Activated naive CD8-positive, alpha-beta T cell treated with anti-CD3 and anti-CD28 coated beads for 36 hours (primary cell): ENCODE measurements around the gene USP7. TPM values are rescaled to one million over a fixed set of nuclear protein-coding genes. Genes with fewer than 3 reads are reported as not detected.

Experiments
- DNase-seq: peaks from one replicate; pipeline ENCODE4 v3.0.0; 2021
- H3K27ac Mint-ChIP-seq: one replicate; pipeline ENCODE4 v1.8.0; 2022; ENCODE audit warnings: mild to moderate bottlenecking, moderate library complexity, mixed read lengths
- H3K27me3 Mint-ChIP-seq: one replicate; pipeline ENCODE4 v1.8.0; 2022; ENCODE audit warnings: mild to moderate bottlenecking, mixed read lengths
- H3K36me3 Mint-ChIP-seq: one replicate; pipeline ENCODE4 v1.8.0; 2021; ENCODE audit warnings: mild to moderate bottlenecking, mixed read lengths
- H3K4me1 Mint-ChIP-seq: one replicate; pipeline ENCODE4 v1.8.0; 2021; ENCODE audit warnings: mixed read lengths
- H3K4me3 Mint-ChIP-seq: one replicate; pipeline ENCODE4 v1.8.0; 2022; ENCODE audit warnings: mild to moderate bottlenecking, moderate library complexity, mixed read lengths
- H3K9me3 Mint-ChIP-seq: one replicate; pipeline ENCODE4 v1.8.0; 2022; ENCODE audit warnings: mixed read lengths
- total RNA-seq, 2 experiments: library from RNA; stranded (reverse); gene quantifications; one replicate each; pipeline ENCODE4 v1.2.3, GENCODE V29; 2021

Gene USP7
- total RNA-seq, 2 experiments from 2014 or later, result 167 to 175 TPM

DNA sequence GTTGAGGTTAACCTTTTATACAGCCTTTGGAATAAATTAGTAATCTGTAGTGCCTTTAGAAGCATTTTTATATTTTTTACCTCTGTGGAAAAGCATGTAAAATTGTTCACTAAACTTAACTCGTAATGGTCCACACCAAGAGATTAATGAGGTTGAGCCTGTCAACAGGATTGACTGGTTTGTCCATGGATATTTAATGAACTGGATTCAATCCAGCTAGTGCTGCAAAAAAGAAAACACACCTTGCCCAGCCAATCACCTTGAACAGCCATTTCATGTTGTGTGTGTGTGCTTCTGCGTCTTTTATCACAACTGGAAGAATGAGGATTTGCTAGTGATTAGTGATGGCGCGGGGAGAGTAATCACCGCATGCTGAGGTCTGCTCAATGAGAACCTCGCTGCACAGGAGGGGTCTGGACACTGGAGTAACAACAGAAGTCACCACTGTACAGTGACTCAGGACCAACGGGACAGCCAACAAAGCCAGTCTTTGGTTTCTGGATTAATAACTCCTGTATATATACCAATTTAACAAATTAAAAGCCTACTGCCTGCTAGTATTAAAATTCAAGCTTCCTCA lies 47.9 kb downstream of the USP7 start:
- H3K4me3 Mint-ChIP-seq, result no peak overlapping the region
- H3K27ac Mint-ChIP-seq, result peak overlapping the region; percentile 25
- peaks cover 42% of the 10 kb centered on the region for H3K36me3 Mint-ChIP-seq
- DNase-seq, result no peak
- no peaks in the 10 kb centered on the region for H3K9me3 Mint-ChIP-seq
- H3K4me1 Mint-ChIP-seq, result peaks cover 28% of the 10 kb centered on the region
- H3K27me3 Mint-ChIP-seq, result no peaks in the 10 kb centered on the region

DNA sequence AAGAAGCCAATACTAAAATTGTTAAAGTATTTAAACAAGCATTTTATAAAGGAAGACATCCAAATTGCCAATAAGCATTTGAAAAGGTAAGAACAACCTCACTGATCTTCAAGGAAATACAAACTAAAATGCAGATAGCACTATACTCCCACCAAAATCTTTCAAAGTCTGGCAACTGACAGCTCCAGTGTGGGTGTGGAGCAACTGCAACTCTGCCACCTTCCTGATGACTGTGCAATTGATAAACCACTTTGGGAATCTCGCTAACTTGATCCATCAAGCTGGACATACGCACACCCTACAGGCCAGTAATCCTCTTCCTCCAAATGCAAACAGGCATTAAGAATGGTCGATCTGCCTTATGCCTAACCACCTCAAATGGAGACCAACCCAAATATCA lies 49.6 kb downstream of the USP7 start:
- H3K4me3 Mint-ChIP-seq, result no peak overlapping the region
- H3K9me3 Mint-ChIP-seq, result no peaks in the 10 kb centered on the region
- H3K27ac Mint-ChIP-seq, result no peak overlapping the region
- no peaks in the 10 kb centered on the region for H3K27me3 Mint-ChIP-seq
- peaks cover 20% of the 10 kb centered on the region for H3K4me1 Mint-ChIP-seq
- peaks cover 31% of the 10 kb centered on the region for H3K36me3 Mint-ChIP-seq
- DNase-seq, result no peak

DNA sequence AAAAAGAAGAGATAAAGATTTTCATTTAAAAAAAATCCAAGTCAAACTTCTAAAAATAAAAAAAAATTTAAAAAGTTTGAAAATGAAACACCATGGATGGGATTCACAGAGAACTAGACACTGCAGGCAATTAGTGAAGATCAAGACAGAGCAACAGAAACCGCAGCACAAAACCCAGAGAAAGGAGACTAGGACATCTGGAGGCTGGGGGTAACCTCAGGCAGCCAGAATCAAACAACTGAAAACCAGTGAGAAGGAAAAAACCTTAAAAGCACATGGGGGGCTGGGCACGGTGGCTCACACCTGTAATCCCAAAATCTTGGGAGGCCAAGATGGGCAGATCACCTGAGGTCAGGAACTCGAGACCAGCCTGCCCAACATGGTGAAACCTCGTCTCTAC lies 50.9 kb downstream of the USP7 start:
- peaks cover 31% of the 10 kb centered on the region for H3K36me3 Mint-ChIP-seq
- peak overlapping the region; percentile 26 for H3K27ac Mint-ChIP-seq
- peaks cover 26% of the 10 kb centered on the region for H3K4me1 Mint-ChIP-seq
- no peaks in the 10 kb centered on the region for H3K27me3 Mint-ChIP-seq
- H3K4me3 Mint-ChIP-seq, result no peak overlapping the region
- H3K9me3 Mint-ChIP-seq, result no peaks in the 10 kb centered on the region
- DNase-seq, result no peak

DNA sequence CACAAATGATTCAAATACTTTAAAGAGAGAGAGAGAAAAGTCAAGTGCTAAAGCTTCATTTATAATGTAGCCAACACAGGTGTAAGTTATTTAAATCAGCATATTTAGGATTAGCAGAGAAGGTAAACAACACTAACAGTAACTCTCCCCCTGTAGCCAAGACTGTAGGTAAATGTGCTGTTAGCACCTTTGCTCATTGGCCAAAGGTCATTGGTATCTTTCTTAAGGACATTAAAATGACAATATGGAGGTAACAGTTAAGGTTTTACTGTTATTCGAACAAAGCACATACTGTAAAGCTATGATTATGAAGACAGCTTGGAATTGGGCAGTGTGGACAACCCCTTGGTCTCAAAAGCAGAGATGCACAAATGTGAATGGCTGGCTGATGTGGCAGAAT lies 52.9 kb downstream of the USP7 start:
- H3K27me3 Mint-ChIP-seq, result no peaks in the 10 kb centered on the region
- peaks cover 35% of the 10 kb centered on the region for H3K36me3 Mint-ChIP-seq
- H3K9me3 Mint-ChIP-seq, result no peaks in the 10 kb centered on the region
- H3K4me3 Mint-ChIP-seq, result no peak overlapping the region
- no peak for DNase-seq
- peak overlapping the region; percentile 9 for H3K27ac Mint-ChIP-seq
- peaks cover 34% of the 10 kb centered on the region for H3K4me1 Mint-ChIP-seq

DNA sequence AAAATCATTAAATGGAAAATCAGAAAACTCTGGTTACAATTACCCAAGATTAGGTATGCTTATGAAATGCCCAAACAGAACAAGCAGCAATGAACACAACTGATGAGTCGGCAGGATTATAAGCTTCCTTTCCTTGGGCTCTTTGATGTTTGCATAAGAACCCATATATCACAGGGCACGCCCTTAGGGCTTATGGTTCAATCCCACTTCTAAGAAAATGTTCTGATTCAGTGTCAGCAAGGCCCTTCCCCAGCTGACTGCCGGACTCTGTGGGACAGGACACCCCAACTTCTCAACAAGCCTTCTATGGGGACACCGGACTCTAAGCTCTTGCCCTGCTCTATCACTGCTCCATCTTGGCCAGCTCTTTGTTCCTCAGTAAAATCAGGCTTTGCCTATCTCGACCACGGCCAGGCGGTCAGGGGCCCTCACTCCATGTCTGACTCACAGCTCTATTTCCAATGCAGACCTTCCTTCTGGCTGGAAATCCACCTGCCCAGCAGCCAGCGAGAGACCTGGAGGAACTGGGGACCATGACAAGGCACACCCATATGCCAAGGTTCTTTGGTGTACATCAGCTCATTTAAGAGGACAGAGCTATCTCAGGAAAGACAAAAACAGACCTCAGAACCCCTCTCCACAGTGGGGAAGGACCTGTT lies 54.8 kb downstream of the USP7 start:
- no peak overlapping the region for H3K4me3 Mint-ChIP-seq
- H3K4me1 Mint-ChIP-seq, result peaks cover 33% of the 10 kb centered on the region
- H3K27me3 Mint-ChIP-seq, result no peaks in the 10 kb centered on the region
- no peaks in the 10 kb centered on the region for H3K9me3 Mint-ChIP-seq
- H3K36me3 Mint-ChIP-seq, result peaks cover 30% of the 10 kb centered on the region
- DNase-seq, result no peak
- peak overlapping the region; percentile 30 for H3K27ac Mint-ChIP-seq

DNA sequence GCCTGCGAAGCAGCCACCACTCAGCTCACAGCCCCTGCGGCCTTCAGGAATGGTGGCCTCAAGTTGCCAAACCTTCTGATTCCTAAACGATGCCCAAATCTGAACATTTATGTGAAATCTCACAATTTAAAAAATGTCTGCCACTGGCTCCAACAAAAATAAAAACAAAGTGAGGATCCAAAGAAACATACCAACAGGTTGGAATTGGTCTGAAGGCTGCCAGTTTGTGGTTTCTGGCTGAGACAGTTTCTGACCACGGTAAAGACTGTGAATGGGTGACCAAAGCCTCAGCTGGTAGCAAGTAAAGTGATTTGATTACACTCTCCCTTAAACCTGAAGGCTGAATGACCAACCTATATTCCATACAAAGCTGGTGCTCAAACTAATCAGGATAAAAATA lies 56.6 kb downstream of the USP7 start:
- peaks cover 31% of the 10 kb centered on the region for H3K36me3 Mint-ChIP-seq
- H3K27ac Mint-ChIP-seq, result peak overlapping the region; percentile 20
- no peak for DNase-seq
- no peaks in the 10 kb centered on the region for H3K9me3 Mint-ChIP-seq
- no peak overlapping the region for H3K4me3 Mint-ChIP-seq
- no peaks in the 10 kb centered on the region for H3K27me3 Mint-ChIP-seq
- peaks cover 27% of the 10 kb centered on the region for H3K4me1 Mint-ChIP-seq

DNA sequence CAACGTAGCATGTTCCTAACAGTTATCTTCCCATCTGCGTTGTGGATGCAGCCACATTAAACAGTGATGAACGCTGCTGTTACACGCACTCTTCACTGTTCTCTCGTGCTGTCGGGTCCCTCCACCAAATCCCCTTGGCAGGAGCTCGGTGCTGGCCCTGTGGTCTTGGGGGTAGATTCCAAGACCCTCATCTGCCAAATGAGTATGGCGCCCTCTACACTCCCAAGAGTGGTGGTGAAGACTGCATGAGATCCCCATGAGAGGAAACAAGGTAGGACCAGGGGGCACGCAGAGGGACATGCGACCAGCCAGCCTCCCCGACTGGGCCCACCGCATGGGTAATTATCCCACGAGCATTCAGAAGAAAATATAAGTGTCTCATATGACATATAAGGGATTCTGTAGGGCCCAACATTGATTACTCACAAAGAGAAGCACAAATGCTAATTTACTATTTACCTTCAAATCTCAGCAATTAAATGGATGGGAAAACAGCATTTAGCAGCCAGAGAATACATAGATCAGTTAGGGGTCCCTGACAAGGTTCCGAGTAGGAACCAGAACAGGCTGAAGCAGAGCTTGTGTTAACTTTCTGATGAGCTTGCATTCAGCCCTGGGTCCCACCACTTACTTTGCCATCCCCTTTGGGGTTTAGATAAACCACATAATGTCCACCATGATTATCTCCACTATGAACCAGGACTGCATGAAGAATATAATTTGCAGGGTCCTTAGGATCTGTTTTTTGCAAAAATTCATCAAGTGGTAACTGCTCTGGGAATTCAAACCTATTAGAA lies 57.7 kb downstream of the USP7 start:
- Mint-ChIP-seq H3K27me3 (no peaks in the 10 kb centered on the region), H3K36me3 (peaks cover 31% of the 10 kb centered on the region)

DNA sequence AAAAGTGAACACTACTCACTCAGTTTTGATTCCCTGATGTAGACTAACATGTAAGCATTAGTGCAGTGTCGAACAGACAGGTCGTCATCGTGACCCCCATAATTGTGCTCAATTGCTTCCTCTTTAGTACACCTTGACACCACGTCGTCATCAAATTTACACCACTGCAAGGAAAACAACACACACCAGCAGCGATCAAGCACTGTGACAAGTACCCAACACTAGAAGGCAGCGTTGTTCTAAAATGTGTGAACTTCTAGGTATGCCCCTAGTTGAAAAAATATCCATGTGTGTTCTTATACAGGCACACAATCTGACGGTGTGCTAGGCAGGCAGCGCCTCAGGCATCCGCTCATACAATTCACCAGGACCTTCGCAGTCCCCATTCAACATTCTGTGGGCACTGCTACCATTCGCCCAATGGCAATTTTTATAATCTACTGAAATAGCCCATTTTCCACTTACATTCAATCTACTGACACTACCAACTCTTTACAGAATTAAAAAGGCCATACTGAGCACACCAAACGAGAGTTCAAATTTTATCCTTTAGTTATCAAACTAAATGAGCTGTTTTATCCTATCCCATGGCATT lies 58.4 kb downstream of the USP7 start:
- Mint-ChIP-seq H3K36me3 (peaks cover 31% of the 10 kb centered on the region), H3K27ac (no peak overlapping the region), H3K27me3 (no peaks in the 10 kb centered on the region), H3K4me1 (peaks cover 20% of the 10 kb centered on the region), H3K9me3 (no peaks in the 10 kb centered on the region), H3K4me3 (no peak overlapping the region)
- DNase-seq, result no peak

More for the DNA sequence above, 57.7 kb downstream of the USP7 start:
- DNase-seq, result no peak
- H3K27ac Mint-ChIP-seq, result no peak overlapping the region
- H3K4me1 Mint-ChIP-seq, result peaks cover 26% of the 10 kb centered on the region
- H3K4me3 Mint-ChIP-seq, result no peak overlapping the region
- H3K9me3 Mint-ChIP-seq, result no peaks in the 10 kb centered on the region

DNA sequence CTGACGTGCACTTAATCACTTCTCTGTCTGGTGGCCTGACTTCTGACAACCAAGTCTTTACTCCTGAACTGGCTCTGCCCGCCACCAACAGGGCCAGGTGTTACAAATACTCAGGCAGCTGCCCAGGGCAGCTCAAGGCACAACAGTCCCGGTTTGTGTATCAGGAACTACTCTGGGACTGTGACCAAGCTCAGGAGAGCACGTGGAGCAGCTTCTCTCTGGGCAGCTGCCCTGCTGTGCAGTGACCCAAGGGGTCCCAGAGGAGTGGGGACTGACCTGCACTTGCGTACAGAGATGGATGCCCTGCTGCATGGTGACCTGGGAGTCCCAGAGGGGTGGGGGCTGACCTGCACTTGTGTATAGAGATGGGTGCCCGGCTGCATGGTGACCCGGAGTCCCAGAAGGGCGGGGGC lies 59.7 kb downstream of the USP7 start:
- no peak for DNase-seq
- Mint-ChIP-seq H3K36me3 (peaks cover 34% of the 10 kb centered on the region), H3K27me3 (no peaks in the 10 kb centered on the region), H3K4me3 (no peak overlapping the region), H3K9me3 (no peaks in the 10 kb centered on the region), H3K27ac (no peak overlapping the region), H3K4me1 (peaks cover 16% of the 10 kb centered on the region)

DNA sequence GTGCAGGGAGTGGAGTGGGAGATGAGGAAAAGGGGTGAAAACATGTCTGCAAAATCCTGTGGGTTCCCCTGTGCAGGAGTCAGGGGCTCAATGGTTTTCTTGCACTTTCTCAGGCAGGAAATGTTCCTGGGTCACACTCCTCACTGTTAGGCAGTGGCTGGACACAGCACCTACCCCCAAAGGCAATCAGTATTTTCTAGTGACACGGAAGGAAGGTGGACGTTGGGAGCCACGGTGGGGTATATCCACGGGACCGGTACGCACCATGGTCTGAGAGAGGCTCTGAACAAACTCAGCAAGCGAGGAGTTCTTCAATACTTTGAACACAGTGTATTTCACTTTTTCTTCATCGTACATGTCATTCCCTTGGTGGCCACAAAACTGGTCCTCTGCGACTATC lies 60.7 kb downstream of the USP7 start:
- no peaks in the 10 kb centered on the region for H3K27me3 Mint-ChIP-seq
- H3K4me3 Mint-ChIP-seq, result no peak overlapping the region
- peaks cover 13% of the 10 kb centered on the region for H3K4me1 Mint-ChIP-seq
- no peaks in the 10 kb centered on the region for H3K9me3 Mint-ChIP-seq
- DNase-seq, result no peak
- peak overlapping the region; percentile 47 for H3K27ac Mint-ChIP-seq
- H3K36me3 Mint-ChIP-seq, result peaks cover 39% of the 10 kb centered on the region

DNA sequence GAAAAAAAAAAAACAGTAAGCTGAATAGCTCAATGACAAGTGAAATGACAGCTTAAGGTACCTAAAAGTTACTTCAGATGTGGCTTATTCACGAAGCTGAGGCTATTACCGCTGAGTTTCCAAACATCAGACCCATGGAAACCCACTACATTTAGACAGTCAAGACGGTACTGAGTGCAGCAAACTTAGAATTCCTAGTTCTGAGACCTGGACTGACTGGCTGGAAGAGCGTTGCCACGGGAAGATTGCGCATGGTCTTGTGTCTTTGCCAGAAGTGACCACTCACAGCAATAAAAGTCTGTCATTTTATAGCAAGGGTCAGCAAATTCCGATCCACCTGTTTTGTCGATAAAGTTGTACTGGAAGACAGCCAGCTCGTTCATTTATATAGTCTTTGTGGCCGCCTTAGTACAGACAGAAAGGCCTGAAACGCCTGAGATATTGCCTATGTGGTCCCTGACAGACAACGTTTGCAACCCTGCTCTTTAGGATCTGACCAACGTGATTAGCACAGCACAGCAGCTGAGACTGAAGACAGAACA lies 62.3 kb downstream of the USP7 start:
- Mint-ChIP-seq H3K4me1 (peaks cover 6% of the 10 kb centered on the region), H3K9me3 (no peaks in the 10 kb centered on the region), H3K27me3 (no peaks in the 10 kb centered on the region), H3K27ac (no peak overlapping the region), H3K36me3 (peaks cover 39% of the 10 kb centered on the region), H3K4me3 (no peak overlapping the region)
- no peak for DNase-seq

DNA sequence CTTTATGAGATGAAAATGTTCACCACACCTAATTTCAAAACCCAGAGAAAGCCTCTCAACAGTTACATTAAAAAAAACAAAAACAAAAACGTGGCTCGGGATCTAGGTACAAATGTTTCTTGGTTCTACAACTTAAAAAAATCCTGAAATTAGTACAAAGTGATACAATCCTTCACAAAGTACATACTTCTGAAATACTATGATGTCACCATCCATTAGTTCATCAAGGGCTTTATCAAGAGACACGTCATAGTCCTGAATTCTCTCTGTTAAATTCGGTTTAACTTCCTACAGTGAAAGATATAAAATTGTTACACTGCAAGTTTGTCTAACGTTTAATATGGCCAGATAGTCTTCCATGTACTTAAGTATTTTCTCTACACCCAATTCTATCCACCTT lies 63.4 kb downstream of the USP7 start:
- Mint-ChIP-seq H3K36me3 (peaks cover 34% of the 10 kb centered on the region), H3K9me3 (no peaks in the 10 kb centered on the region), H3K27me3 (no peaks in the 10 kb centered on the region), H3K4me3 (no peak overlapping the region), H3K4me1 (no peaks in the 10 kb centered on the region), H3K27ac (no peak overlapping the region)
- no peak for DNase-seq

DNA sequence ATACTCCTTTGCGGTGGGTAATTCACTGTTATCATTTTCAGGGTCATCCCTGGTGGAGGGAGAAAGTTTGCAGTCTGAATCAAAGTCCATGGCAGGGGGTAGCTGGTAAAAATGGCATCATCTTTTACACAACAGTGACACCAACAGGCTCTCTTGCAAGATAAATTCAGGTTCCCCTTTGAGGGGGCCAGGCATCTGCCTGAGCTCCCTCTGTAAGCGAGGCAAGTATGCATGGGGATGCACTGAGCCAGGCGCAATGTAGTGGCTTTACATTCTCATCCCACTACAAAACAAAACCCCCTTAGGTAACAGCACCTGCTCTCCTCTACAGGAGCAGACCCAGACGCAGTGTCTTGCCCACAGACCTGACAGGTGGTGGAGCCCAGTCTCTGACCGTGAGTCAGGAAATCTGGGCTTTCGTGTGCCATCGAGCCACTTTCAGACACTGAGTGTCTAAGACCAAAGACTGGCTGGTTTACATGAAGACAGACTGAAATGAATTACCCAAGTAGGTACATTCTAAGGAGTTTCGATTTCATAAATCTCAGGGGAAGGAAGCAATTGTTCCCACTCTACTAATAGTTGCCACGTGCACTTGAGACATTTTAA lies 63.9 kb downstream of the USP7 start:
- Mint-ChIP-seq H3K4me3 (no peak overlapping the region), H3K9me3 (no peaks in the 10 kb centered on the region), H3K27ac (peak overlapping the region; percentile 66), H3K4me1 (no peaks in the 10 kb centered on the region), H3K36me3 (peaks cover 36% of the 10 kb centered on the region), H3K27me3 (no peaks in the 10 kb centered on the region)
- DNase-seq, result no peak

DNA sequence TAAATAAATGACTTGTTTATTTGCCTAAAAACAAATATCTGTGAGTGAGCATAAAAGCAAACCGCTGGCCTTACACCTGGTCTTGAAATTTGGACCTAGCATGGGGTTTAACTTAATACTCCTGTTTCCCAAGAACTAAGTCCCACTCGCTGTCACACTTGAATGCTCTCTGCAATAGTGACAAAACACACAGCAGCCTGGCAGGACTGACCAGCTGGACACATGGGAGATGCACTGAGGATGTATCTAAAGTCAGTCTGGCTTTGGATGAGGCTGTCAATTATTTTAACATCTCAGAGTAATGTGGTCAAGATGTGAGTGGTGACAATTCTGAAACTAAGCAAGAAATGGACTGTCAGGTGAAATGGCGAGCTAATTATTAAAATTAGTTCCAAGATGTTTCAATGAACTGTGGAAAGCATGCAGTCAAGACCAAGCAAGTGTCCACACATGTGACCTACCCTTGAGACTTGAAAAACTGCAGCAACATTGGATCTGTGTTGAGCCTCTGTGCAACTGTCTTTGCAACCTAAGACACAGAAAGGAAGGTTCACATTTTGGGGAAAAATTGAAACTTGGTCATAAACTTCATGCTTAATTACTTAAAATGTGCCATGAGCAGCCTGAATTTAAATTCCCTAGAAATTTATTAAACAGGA lies 64.9 kb downstream of the USP7 start:
- no peak for DNase-seq
- H3K27ac Mint-ChIP-seq, result peak overlapping the region; percentile 25
- H3K4me1 Mint-ChIP-seq, result no peaks in the 10 kb centered on the region
- H3K9me3 Mint-ChIP-seq, result no peaks in the 10 kb centered on the region
- H3K27me3 Mint-ChIP-seq, result no peaks in the 10 kb centered on the region
- peaks cover 39% of the 10 kb centered on the region for H3K36me3 Mint-ChIP-seq
- no peak overlapping the region for H3K4me3 Mint-ChIP-seq
